Skin epidermis (tissue), 12 donors: ENCODE measurements around the gene MROH8.
A peak's percentile ranks its signal among the peaks of the same experiment; 100 is the strongest.

Experiments used
- H3K27ac ChIP-seq, 21 experiments: fragments of 200-600 bp; sonication (generic) in 11 of 21; one replicate each; pipeline ENCODE4 v1.5.0; 2020; ENCODE audit warnings: mild to moderate bottlenecking in 3 of 21, inconsistent platforms in 2 of 21, moderate library complexity in 2 of 21
- H3K4me3 ChIP-seq, 7 experiments: fragments of 200-600 bp; sonication (generic) in 2 of 7; one replicate each; pipeline ENCODE4 v1.5.0; 2020; ENCODE audit warnings: inconsistent platforms in 2 of 7, mild to moderate bottlenecking in 2 of 7, moderate library complexity in 1 of 7

The MROH8 gene

DNA sequence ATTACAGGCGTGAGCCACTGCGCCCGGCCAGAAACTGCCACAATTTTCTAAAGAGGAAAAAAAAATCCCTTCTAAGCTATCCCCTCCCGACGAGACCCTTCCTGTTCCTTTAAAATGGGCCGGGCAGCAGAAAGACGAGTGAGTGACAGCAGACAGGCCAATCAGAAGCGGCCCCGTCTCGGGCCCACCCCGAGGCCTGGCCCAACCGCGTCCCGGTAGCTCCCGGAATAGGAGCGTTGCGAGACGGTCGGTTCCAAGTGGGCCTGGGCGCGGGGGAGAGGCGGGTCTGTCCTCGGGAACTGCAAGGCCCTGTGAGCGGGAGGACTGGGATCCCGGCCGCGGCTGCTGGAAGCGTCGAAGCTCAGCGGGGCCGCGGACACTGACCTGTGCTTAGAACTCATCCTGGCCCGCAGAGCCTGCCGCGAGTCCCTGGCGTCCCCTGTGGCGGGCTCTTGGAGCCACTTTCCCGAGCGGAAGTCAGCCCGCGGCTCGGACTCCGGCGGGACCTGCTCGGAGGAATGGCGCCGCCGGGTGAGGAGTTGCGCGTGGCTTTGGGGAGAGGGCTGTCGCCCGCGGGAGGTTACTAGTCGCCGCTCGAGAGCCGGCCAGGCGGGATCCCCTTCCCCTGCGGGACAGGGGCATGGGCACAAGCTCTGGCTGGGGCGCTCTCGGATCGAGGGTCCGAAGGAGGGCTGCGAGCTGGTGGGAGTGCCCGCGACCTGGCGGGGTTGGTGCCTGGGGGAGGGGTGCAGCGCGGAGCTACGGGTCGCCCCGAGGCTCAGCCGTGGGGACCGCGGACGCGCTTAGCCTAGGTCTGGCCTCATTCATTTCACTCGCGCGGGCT, at the start of gene MROH8, which contains the start of gene RPN2:
Gene MROH8, minus strand, starts transcription at position 710 of the 844 bp plus-strand sequence.
Gene RPN2, plus strand, starts transcription at position 492 of the 844 bp plus-strand sequence. Its CDS starts 27 bp downstream, at position 519.
- peak within 1 kb of the TSS; percentile 95 to 100 (median 99) for H3K27ac ChIP-seq
- H3K4me3 ChIP-seq, result peak within 1 kb of the TSS; percentile 77 to 95 (median 88)

- H3K4me3 ChIP-seq, result no peak overlapping the region
- no peak overlapping the region for H3K27ac ChIP-seq
Measured at GRCh38 chr20:37228656-37229055, 49.3 kb upstream of the MROH8 start.

GRCh38 chr20:37228082-37228481, 48.7 kb upstream of the MROH8 start:
- H3K27ac ChIP-seq, result no peak overlapping the region

DNA sequence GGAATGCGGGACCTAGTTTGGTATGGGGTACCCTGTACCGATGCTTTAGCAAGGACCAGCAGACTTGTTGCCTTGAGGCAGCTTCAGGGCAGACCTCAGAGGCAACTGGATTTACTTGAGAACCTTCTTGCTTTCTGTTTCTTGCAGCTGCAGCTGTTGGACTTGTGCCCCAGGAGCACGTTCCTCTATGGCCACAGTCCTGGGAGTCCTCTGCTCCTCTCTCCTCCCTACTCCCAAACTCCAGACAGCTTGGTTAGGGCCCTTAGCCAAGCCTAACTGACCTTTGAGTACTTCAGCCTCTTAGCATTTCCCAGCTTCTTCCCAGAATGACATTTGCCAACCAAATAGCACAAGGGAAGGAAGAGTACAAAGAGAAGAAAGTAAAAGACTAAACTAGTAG, 47.5 kb upstream of the MROH8 start:
- Histone ChIP-seq H3K27ac (peak overlapping the region in 1 of 21 experiments; percentile 5), H3K4me3 (no peak overlapping the region)

More at GRCh38 chr20:37228082-37228481, 48.7 kb upstream of the MROH8 start:
- H3K4me3 ChIP-seq, result no peak overlapping the region

DNA sequence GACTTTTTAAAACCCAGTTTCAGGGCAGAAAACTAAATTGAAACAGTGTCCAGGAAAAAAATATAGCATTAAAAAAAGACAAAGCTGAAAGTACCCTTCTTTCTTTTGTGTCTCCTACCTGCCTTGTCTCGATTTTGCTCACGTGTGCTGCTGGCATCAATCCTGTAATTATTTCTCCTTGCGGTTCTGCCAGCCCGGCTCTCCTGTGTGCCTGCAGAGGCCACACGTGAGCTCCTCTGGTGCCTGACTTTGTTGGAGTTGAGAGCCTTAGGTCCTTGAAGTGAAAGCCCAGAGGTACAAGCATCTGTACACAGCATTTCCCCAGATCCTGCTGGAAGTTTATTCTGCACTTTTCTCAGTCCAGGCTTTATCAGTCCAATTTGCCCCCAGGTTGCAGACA, 45.8 kb upstream of the MROH8 start:
- no peak overlapping the region for H3K27ac ChIP-seq
- no peak overlapping the region for H3K4me3 ChIP-seq

DNA sequence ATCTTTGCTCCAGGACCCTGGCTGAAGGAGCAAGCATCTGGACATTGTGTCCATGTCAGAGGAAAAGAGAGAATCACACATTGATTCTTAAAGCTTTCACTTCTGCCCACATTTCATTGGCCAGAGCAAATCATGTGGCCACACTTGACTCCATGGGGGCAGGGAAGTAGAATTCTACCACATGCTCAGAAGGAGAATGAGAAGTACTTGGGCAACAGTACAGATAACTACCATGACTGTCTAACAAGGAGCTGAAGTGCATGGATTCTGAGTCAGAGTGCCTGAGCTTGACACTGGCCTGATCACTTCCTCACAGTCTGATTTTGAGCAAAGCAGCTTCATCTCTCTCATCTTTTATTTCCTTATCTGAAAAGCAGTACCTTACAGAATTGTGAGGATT, 43.7 kb upstream of the MROH8 start:
- peak overlapping the region in 1 of 21 experiments; percentile 2 for H3K27ac ChIP-seq

GRCh38 chr20:37222086-37222485, 42.7 kb upstream of the MROH8 start:
- no peak overlapping the region for H3K27ac ChIP-seq

More for the DNA sequence above, 43.7 kb upstream of the MROH8 start:
- no peak overlapping the region for H3K4me3 ChIP-seq

DNA sequence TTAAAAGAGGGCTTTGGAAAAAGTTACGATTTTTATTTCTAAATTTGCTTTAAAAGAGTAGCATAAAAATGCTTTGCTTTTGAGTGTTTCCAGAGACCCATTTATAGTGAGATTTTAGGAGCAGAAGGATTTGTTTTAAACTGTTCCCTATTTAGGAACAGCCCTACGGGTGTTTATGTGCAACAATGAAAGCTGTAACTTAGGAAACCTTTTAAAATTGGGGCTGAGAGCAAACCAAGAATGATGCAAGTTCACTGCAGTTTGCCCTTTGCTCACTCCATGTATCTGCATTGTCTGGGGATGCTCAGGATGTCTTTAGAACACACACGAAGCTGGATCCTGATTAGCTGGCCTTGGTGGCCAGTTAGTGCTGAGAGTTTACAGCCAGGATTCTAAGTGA, 41.4 kb upstream of the MROH8 start:
- H3K27ac ChIP-seq, result peak overlapping the region in 2 of 21 experiments; percentile 9 to 20
- H3K4me3 ChIP-seq, result no peak overlapping the region

More at GRCh38 chr20:37222086-37222485, 42.7 kb upstream of the MROH8 start:
- H3K4me3 ChIP-seq, result no peak overlapping the region

DNA sequence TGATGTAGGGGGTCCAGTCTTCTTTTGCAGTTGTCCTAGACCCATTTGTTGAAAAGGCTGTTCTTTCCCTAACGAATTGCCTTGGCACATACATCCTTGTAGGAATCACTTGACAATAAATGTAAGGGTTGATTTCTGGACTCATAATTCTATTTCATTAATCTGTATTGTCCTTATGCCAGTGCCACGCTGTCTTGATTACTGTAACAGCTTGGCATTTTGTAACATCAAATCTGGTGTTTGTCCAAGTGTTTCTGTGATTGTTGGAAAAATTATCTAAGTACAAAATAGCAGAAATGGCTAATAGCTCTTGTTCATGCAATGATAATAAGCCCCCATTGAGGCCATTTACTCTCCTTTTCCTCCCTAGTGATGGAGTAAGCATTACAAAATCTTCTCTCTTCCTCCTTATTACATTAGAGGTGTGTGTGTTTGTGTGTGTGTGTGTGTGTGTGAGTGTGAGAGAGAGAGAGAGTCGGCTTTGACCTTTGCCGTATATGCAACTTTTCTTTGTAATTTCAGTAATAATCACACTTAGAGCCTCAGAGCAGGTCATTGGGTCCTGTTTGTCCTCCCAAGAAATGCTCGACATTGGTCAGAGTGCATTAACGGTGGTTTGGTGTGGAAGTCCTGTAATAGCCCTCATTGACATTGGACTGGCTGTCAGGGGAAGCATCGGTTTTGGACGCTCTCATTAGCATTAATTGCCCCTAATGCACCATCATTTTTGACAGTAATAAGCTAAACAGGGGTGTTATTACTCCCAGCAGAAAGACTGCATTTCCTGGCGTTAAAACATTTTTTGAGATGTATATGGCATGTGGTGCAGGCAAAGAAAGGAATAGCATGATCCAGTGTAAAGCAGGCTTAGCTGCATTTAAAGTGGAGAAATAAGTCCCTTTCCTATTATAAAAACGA, 40.7 kb upstream of the MROH8 start:
- H3K27ac ChIP-seq, result peak overlapping the region in 2 of 21 experiments; percentile 9 to 18
- no peak overlapping the region for H3K4me3 ChIP-seq

DNA sequence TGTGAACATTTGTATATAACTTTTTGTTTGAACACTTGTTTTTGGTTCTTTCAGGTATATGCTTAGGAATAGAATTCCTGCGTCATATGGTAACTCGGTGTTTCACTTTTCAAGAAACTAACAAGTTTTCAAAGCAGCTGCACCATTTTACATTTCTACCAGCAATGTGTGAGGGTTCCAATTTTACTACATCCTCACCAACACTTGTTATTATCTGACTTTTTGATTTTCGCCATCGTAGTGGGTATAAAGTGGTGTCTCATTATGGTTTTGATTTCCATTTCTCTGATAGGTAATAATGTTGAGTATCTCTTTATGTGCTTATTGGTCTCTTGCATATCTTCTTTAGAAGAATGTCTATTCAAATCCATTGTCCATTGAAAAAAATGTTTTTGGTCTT, 39.6 kb upstream of the MROH8 start:
- Histone ChIP-seq H3K4me3 (no peak overlapping the region), H3K27ac (no peak overlapping the region)

- no peak overlapping the region for H3K27ac ChIP-seq
Measured at GRCh38 chr20:37218441-37218840, 39.1 kb upstream of the MROH8 start.

GRCh38 chr20:37209661-37210314, 30.4 kb upstream of the MROH8 start:
- Histone ChIP-seq H3K27ac (no peak overlapping the region), H3K4me3 (no peak overlapping the region)

More at GRCh38 chr20:37218441-37218840, 39.1 kb upstream of the MROH8 start:
- no peak overlapping the region for H3K4me3 ChIP-seq

DNA sequence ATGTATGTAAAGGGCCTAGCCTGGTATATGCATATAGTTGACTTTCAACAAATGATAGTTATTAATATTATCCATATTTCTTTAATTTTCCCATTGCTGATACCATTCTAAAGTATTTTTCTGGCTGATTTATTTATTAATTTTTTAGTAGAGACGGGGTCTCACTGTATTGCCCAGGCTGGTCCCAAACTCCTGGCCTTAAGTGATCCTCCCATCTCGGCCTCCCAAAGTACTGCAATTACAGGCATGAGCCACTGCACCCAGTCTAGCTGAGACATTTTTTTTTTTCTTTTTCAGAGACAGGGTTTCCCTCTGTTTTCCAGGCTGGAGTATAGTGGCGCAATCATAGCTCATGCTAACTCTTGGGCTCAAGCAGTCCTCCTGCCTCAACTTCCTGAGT, 29.8 kb upstream of the MROH8 start:
- Histone ChIP-seq H3K27ac (no peak overlapping the region), H3K4me3 (no peak overlapping the region)

- H3K4me3 ChIP-seq, result no peak overlapping the region
- H3K27ac ChIP-seq, result no peak overlapping the region
Measured at GRCh38 chr20:37207171-37207570, 27.8 kb upstream of the MROH8 start.

DNA sequence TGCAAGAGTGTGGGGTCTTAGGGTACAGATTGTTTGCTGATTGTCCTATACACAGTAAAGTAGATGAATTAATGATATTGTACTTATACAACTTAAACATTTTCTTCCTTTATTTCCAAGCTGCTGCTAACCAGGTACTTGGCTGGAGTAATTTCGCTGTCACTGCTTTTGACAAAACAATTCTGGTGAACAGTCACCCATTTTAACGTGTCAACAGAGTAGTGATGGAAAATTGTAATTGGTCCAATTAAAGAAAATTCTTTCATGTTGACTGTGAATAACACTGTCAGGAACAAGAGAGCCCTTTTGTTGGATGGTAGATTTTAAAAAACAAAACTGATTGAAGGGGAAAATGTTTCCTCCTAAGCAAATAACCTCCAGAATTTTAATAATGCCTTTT, 26.4 kb upstream of the MROH8 start:
- H3K27ac ChIP-seq, result no peak overlapping the region
- no peak overlapping the region for H3K4me3 ChIP-seq

DNA sequence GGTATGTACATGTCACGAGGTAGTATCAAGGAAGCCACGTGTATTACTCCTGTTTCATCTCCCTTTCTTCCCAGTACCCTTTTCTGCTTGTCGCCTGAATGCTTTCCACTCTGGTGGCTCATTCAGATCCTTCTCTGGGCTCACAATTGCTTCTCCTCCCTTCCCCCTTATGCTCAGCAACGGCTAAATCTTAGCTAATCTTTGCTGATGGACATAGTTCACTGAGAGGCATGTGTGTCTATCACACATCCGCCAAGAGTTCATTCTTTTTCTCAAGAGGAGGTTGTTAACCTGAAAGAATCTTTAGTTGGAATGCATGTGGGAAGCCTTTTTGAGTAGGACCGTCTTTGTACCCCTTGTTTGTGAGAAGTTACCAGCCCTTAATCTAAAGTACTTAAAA, 25.8 kb upstream of the MROH8 start:
- no peak overlapping the region for H3K4me3 ChIP-seq

GRCh38 chr20:37204056-37204455, 24.7 kb upstream of the MROH8 start:
- H3K27ac ChIP-seq, result no peak overlapping the region
- no peak overlapping the region for H3K4me3 ChIP-seq

More for the DNA sequence above, 25.8 kb upstream of the MROH8 start:
- no peak overlapping the region for H3K27ac ChIP-seq

DNA sequence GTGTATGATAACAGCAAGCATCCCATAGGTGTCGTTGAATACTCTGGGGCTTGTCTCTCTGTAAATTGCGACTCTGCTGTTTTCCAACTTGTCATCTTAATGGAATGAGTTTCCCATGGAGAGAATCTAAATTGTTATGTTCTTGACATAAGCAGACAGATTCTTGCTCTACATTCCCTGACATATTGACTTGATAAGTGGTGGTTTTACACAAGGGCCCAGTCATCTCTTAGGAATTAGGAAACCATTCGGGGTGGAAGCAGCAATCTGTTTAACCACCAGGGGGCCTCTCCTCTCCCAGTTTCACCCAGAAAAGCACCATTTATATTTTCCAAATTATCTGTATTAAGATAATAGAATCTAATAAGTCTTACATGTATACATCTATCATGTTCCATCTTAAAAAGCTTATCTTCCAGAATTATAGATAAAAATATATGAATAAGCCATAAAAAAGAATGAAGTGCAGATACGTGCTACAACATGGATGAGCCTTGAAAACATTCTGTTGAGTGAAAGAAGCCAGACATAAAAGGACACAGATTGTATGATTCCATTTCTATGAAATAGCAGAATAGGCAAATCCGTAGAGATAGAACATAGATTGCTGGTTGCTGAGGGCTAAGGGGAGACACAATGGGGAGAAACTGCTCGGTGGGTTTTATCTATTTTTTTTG, 23.1 kb upstream of the MROH8 start:
- Histone ChIP-seq H3K4me3 (no peak overlapping the region), H3K27ac (peak overlapping the region in 5 of 21 experiments; percentile 4 to 63 (median 35))

- Histone ChIP-seq H3K27ac (peak overlapping the region in 7 of 21 experiments; percentile 4 to 63 (median 35)), H3K4me3 (no peak overlapping the region)
Measured at GRCh38 chr20:37201827-37202162, 22.4 kb upstream of the MROH8 start.
